GM12872 (cell line): ENCODE data around the gene RSU1.

Source experiments
- CTCF ChIP-seq: IDR thresholded peaks from 3 replicates; pipeline ENCODE4 v1.5.1; 2011; ENCODE audit warnings: low read depth, mild to moderate bottlenecking, low read length, moderate library complexity; ENCODE audit not compliant: insufficient read depth

Gene RSU1

DNA sequence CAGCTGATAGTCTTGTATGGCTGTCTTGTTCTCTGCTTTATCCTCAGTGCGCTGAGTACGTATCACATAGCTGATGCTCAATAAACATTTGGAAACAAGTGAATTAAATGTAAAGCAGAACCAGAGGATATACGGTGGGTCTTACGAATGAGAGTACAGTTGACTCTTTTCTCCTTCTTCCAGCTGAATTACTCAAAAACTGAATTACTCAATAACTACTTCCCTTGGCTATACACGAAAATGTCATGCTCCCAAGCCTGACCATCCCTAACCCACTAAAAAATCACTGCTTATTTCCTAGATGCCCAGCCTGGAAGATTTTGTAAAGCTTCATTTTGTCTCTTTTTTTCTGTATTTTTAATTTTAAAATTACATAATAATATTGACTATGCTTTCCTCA lies 3.2 kb upstream of the RSU1 start:
- no peak for TF ChIP-seq CTCF

DNA sequence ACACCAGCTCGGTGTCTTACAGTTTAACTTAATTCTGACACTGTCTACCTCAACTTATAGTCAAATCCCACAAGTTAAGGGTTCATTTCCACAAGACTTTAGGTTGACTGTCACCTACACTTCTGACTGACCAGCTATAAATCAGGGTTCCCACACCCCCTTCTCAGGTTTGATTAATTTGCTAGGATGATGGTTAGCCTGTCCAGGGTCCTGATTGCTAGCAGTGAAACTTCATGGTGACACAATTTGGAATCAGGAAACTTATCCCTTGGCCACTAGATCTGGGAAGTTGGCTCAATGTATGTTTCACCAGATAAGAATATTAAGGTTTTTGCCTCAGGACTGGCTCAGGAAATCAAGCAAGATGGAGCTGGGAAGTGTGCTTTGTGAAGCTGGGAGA lies 2.8 kb upstream of the RSU1 start:
- no peak for TF ChIP-seq CTCF

GRCh38 chr10:16819436-16819835 lies 2.2 kb upstream of the RSU1 start:
- TF ChIP-seq CTCF = no peak

GRCh38 chr10:16819026-16819425 lies 1.8 kb upstream of the RSU1 start:
- no peak for TF ChIP-seq CTCF

- TF ChIP-seq CTCF = no peak
Observed at GRCh38 chr10:16816830-16817124, 447 bp downstream of the RSU1 start.

DNA sequence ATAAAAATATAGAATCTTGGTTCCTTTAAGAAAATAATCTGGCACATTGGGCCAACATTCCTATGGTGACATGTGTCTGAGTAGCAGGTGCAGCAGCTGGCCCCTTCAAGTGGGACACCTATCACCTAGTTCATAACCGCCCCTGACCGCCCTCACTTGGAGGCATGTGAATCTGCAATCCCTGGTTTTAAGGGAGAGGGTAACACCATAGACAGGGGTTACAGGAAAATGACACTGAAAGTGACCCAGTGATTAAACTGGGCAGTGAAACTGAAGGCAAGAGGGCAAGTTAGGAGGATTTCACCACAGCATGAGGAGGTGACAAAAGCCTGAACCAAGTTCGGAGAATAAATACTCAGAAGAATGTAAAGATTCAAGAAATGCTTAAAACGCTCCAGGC lies 1.1 kb downstream of the RSU1 start:
- TF ChIP-seq CTCF = no peak

DNA sequence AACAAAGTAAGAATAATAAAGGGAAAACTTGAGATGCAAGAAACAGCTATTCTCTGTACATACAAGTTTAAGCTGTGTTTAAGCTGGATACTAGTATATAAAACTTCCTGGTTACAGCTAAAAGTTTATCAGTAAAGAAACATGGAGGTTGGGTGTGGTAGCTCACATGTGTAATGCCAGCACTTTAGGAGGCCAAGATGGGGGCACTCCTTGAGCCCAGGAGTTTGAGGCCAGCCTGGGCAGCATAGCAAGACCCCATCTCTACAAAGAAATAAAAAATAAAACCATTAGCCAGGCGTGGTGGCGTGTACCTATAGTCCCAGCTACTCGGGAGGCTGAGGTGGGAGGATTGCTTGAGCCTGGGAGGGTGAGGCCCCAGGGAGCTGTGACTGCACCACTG lies 3.2 kb downstream of the RSU1 start:
- TF ChIP-seq CTCF = no peak

DNA sequence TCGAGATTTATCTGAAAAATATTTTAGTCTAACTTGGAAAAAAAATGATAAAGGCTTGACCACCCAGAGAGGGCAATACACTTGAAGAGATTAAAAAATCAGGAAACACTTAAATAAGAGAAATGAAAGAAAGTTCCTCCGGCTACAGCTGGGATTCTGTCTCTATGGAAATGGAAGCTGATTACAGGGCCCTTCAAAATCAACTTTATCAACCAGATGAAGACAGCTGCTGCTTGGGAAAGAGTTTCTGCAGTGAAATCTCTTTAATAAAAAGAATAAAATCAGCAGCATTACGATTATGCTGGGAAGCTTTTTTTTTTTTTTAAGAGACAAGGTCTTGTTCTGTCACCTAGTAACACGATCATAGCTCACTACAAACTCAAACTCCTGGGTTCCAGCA lies 4.5 kb downstream of the RSU1 start:
- no peak for TF ChIP-seq CTCF
